Astrocyte (in vitro differentiated cells and primary cell): ENCODE data around the gene MYBBP1A. TPM values are rescaled to one million over a fixed set of nuclear protein-coding genes. Genes with fewer than 3 reads are reported as not detected.

Experiments
- DNase-seq: peaks from one replicate; pipeline ENCODE4 v3.0.0-alpha.2; 2010; ENCODE audit warnings: low read depth
- FAIRE-seq: peaks from 2 replicates; lab custom pipeline; 2011; peaks lifted over from hg19 to GRCh38; lab: Jason Lieb, UNC
- H2AFZ ChIP-seq: 2 replicates; pipeline ENCODE4 v1.6.0; 2012; ENCODE audit warnings: low read depth, low read length, inconsistent platforms
- H3K27ac ChIP-seq: 2 replicates; pipeline ENCODE4 v1.5.1; 2011; ENCODE audit warnings: low read depth, low read length, inconsistent platforms
- H3K27me3 ChIP-seq: 2 replicates; pipeline ENCODE4 v1.6.0; 2011; ENCODE audit warnings: low read length, inconsistent platforms; ENCODE audit not compliant: insufficient read depth
- H3K36me3 ChIP-seq: 2 replicates; pipeline ENCODE4 v1.5.1; 2011; ENCODE audit warnings: low read length, inconsistent platforms; ENCODE audit not compliant: insufficient read depth
- H3K4me1 ChIP-seq: 2 replicates; pipeline ENCODE4 v1.5.1; 2011; ENCODE audit warnings: low read length, inconsistent platforms; ENCODE audit not compliant: insufficient read depth
- H3K4me2 ChIP-seq: 2 replicates; pipeline ENCODE4 v1.6.0; 2012; ENCODE audit warnings: low read length, inconsistent platforms
- H3K4me3 ChIP-seq: 2 replicates; pipeline ENCODE4 v1.5.1; 2011; ENCODE audit warnings: low read depth, mild to moderate bottlenecking, low read length, inconsistent platforms; ENCODE audit not compliant: insufficient read depth
- H3K79me2 ChIP-seq: 2 replicates; pipeline ENCODE4 v1.6.0; 2012; ENCODE audit warnings: mild to moderate bottlenecking, low read length, inconsistent platforms; ENCODE audit not compliant: insufficient read depth
- H3K9ac ChIP-seq: 2 replicates; pipeline ENCODE4 v1.6.0; 2012; ENCODE audit warnings: mild to moderate bottlenecking, low read length, inconsistent platforms
- H3K9me3 ChIP-seq: 2 replicates; pipeline ENCODE4 v1.5.1; 2012; ENCODE audit warnings: low read depth, mild to moderate bottlenecking, low read length, inconsistent platforms; ENCODE audit not compliant: insufficient read depth
- H4K20me1 ChIP-seq: 2 replicates; pipeline ENCODE4 v1.6.0; 2012; ENCODE audit warnings: low read length, inconsistent platforms; ENCODE audit not compliant: insufficient read depth
- H3K27ac Mint-ChIP-seq: one replicate; pipeline ENCODE4 v1.8.0; 2021; ENCODE audit warnings: mild to moderate bottlenecking, mixed read lengths; ENCODE audit not compliant: unreplicated experiment
- H3K27me3 Mint-ChIP-seq: one replicate; pipeline ENCODE4 v1.8.0; 2021; ENCODE audit warnings: low read depth, mixed read lengths; ENCODE audit not compliant: unreplicated experiment
- H3K36me3 Mint-ChIP-seq: one replicate; pipeline ENCODE4 v1.8.0; 2021; ENCODE audit warnings: low read depth, mixed read lengths; ENCODE audit not compliant: unreplicated experiment
- H3K4me1 Mint-ChIP-seq: one replicate; pipeline ENCODE4 v1.8.0; 2021; ENCODE audit warnings: low read depth, mixed read lengths; ENCODE audit not compliant: unreplicated experiment
- H3K4me3 Mint-ChIP-seq: one replicate; pipeline ENCODE4 v1.8.0; 2021; ENCODE audit warnings: mild to moderate bottlenecking, moderate library complexity, mixed read lengths; ENCODE audit not compliant: unreplicated experiment
- H3K9me3 Mint-ChIP-seq: one replicate; pipeline ENCODE4 v1.8.0; 2021; ENCODE audit warnings: mild to moderate bottlenecking, mixed read lengths; ENCODE audit not compliant: unreplicated experiment
- EZH2 ChIP-seq: IDR thresholded peaks from 2 replicates; pipeline ENCODE4 v1.6.1; 2012; ENCODE audit warnings: mild to moderate bottlenecking, low read length, inconsistent platforms; ENCODE audit not compliant: insufficient read depth
- total RNA-seq: library from RNA; stranded (reverse); gene quantifications from 2 replicates; pipeline ENCODE4 v1.2.1, GENCODE V29; 2021
- TF ChIP-seq, protein P1 (sequence below): IDR thresholded peaks from 2 replicates; pipeline ENCODE4 v1.5.1; 2011; ENCODE audit warnings: low read depth, mild to moderate bottlenecking, inconsistent platforms, low read length, moderate library complexity; ENCODE audit not compliant: insufficient read depth

The MYBBP1A gene
- total RNA-seq, 1 donor from 2014 or later = 71.1 TPM

DNA sequence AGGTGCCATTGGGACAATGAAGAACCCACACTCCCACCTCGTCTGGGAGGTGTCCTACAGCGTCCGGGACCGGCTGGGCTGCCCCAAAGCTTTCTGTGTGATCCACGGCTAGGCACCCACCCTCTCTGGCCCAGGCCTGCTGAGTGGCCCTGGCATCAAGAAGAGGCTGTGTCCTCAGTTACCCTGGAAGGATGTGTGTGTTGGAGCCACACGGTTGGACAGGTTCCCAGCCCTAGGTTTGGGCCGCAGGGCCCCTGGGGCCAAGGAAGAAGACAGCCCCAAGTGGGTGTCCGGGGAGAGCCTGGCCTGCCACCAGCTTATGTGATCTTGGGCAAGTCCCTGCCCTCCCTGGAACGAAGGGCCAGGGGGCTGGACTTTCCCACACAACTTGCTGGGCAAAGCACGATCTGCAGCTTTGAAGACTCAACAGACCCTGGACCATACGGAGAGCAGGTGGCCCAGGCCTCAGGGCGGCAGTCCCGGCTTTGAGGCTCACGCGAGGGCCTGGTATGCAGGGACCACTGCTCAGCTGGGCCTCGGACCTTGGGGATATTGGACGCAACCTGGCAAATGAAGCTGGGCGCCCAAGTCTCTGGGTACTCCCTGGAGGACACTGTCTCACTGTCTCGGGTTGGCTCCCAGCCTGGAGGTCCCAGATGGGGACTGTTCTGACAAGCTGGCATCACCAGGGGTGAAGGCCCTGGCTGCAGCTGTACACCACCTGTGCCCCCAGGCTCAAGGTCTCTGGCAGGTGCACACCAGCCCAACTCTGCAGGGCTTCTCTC, 17.5 kb downstream of the MYBBP1A start:
- Histone ChIP-seq H2AFZ (no peak overlapping the region), H3K4me1 (peaks cover 3% of the 10 kb centered on the region), H3K27me3 (no peaks in the 10 kb centered on the region), H4K20me1 (peaks cover 15% of the 10 kb centered on the region), H3K9me3 (no peaks in the 10 kb centered on the region), H3K79me2 (no peaks in the 10 kb centered on the region), H3K4me3 (no peak overlapping the region), H3K4me2 (no peak overlapping the region), H3K27ac (no peak overlapping the region), H3K36me3 (no peaks in the 10 kb centered on the region), H3K9ac (no peak overlapping the region)
- Mint-ChIP-seq H3K27me3 (peaks cover 3% of the 10 kb centered on the region), H3K36me3 (no peaks in the 10 kb centered on the region), H3K4me3 (no peak overlapping the region), H3K9me3 (no peaks in the 10 kb centered on the region), H3K27ac (no peak overlapping the region), H3K4me1 (peaks cover 2% of the 10 kb centered on the region)
- TF ChIP-seq, protein P1, sequence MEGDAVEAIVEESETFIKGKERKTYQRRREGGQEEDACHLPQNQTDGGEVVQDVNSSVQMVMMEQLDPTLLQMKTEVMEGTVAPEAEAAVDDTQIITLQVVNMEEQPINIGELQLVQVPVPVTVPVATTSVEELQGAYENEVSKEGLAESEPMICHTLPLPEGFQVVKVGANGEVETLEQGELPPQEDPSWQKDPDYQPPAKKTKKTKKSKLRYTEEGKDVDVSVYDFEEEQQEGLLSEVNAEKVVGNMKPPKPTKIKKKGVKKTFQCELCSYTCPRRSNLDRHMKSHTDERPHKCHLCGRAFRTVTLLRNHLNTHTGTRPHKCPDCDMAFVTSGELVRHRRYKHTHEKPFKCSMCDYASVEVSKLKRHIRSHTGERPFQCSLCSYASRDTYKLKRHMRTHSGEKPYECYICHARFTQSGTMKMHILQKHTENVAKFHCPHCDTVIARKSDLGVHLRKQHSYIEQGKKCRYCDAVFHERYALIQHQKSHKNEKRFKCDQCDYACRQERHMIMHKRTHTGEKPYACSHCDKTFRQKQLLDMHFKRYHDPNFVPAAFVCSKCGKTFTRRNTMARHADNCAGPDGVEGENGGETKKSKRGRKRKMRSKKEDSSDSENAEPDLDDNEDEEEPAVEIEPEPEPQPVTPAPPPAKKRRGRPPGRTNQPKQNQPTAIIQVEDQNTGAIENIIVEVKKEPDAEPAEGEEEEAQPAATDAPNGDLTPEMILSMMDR = no peak
- TF ChIP-seq EZH2 = no peak
- FAIRE-seq (no peak), DNase-seq (no peak)

DNA sequence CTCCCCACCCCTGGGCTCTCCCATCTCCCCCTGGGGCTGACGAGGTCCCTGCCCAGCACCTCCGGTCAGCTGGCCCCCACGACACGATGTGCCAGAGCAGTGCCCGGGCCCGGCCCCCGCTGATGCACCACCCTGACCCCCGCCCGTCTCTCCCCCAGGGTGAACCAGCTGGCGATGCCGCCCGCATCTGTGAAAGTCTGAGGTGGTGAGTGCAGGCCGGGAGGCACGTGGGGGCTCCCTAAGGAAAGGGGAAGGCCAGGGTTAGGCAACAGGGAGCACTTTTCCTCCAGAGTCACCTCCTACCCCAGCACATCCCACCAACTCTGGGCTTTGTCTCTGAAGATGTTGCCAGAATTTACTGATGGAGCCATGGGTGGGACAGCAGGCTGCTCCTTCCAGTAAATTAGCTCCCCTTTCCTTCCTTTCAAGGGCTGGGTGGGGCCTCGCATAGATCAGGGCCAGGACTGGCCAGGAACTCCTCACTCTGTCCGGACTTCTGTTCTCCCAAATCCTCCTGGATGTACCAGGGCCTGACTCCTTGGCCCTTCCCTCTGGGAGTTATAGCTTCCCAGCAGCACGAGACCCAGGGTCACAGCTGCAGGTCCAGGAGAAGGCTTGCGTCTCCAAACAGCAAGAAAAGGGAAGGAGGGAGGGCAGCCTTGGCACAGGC, 18.3 kb downstream of the MYBBP1A start:
- DNase-seq = no peak
- FAIRE-seq = no peak

More for the DNA sequence above, 18.3 kb downstream of the MYBBP1A start:
- Histone ChIP-seq H3K27me3 (no peaks in the 10 kb centered on the region), H3K9me3 (no peaks in the 10 kb centered on the region), H3K27ac (no peak overlapping the region), H3K4me3 (no peak overlapping the region), H2AFZ (no peak overlapping the region), H3K4me2 (peak overlapping the region; percentile 52), H3K4me1 (peaks cover 3% of the 10 kb centered on the region), H3K79me2 (no peaks in the 10 kb centered on the region), H3K9ac (no peak overlapping the region), H3K36me3 (no peaks in the 10 kb centered on the region), H4K20me1 (peaks cover 15% of the 10 kb centered on the region)
- H3K4me3 Mint-ChIP-seq = no peak overlapping the region
- peaks cover 2% of the 10 kb centered on the region for H3K4me1 Mint-ChIP-seq
- TF ChIP-seq EZH2 = no peak
- TF ChIP-seq, protein P1 = no peak
- no peak overlapping the region for H3K27ac Mint-ChIP-seq
- no peaks in the 10 kb centered on the region for H3K9me3 Mint-ChIP-seq
- peaks cover 9% of the 10 kb centered on the region for H3K27me3 Mint-ChIP-seq
- H3K36me3 Mint-ChIP-seq = no peaks in the 10 kb centered on the region
